GM19455 (cell line): ENCODE measurements around the gene TEDDM1.
"Not testable (repeated sequence)": the region's sequence is repeated elsewhere in the genome, so short reads cannot be mapped to it uniquely, and the experiment has no call there.

Experiments
- ATAC-seq: cut with Tn5 transposase; IDR thresholded peaks from one replicate; pipeline ENCODE4 v1.9.1; 2021; ENCODE audit not compliant: unreplicated experiment

TEDDM1 gene

DNA sequence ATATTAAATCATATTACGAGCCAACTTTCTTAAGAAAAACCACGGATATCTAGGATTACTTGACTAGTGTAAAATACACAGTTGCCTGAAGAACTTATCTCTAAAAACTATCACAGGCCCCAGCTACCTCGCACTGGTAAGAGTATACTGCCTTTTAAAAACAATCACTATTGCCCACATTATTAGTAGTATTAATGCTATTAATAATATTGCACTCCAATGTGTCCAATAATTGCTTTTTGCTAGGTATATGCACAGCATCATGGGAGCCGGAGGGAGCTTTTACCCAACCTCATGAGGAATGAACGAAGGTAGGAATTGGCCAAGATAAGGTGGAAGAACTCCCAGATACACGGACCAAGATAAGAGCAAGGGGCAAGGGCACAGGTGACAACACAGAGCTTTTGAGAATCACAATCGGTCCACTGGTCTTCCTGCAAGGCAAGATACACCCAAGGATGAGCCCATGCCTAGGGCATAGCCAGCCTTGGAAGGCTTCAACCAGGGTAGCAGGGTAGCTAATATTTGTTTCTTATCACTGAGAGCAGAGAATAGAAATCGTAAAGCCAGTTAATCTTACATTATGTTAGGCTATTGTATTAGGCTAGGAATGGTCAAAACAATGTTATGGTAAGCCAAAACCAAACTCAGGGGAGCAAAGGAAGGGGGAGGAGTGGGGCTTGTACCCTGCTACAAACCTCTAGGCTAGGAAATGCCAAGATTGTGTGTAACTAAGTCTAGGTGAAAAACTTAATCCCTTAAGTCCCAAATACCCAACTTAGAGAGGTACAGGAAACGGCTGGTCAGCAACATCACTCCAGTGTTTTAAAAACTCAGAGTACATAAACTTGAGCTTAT, 18.3 kb downstream of the TEDDM1 start:
- ATAC-seq = no peak

DNA sequence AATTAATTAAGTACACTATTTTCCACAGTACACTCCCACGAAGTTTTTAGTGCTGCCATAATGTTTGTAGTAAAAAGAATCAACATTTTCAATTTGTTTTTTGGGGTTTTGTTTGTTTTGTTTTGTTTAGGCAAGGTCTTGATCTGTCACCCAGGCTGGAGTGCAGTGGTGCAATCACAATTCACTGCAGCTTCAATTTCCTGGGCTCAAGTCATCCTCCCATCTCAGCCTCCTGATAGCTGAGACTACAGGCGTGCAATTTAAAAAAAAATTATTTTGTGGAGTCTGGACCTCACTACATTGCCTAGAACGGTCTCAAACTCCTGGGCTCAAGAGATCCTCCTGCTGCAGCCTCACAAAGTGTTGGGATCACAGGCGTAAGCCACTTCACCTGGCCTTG, 20.3 kb downstream of the TEDDM1 start:
- ATAC-seq = no peak

DNA sequence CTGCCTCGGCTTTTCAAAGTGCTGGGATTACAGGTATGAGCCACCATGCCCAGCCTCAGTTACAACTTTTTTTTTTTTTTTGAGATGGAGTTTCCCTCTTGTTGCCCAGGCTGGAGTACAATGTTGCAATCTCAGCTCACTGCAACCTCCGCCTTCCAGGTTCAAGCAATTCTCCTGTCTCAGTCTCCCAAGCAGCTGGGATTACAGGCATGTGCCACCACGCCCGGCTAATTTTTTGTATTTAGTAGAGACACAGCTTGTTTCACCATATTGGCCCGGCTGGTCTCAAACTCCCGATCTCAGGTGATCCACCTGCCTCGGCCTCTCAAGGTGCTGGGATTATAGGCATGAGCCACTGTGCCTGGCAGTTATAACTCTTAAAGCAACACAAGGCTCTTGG, 20.7 kb downstream of the TEDDM1 start:
- not testable (repeated sequence) for ATAC-seq

DNA sequence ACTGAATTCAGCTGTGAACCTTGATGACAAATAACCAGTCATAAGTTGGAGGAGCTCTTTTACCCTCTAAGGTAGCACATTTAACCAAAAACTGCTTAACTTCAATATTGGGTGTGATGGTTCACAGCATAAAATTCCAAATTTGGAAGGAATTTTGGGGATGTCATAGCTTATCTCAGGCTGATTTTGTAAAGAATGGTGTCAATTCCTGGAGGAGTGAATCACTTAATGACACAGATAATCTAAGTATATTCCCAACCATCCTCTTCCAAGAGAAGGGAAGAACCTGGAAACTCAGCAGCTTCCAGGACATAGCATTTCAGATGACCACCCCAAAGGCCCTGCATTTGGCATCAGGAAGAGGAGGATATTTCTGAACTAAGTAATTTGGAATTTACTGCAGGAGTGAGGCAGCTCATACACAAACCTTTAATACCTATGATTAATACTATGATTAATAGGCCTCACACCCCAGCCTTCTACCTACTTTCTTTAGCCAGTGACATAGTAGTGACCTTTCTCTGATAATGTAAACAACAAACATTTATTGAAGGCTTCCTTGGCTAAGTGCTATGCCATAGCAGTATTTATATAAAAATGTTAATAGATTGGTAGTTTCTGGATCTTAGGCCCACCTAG, 23.4 kb downstream of the TEDDM1 start:
- no peak for ATAC-seq

DNA sequence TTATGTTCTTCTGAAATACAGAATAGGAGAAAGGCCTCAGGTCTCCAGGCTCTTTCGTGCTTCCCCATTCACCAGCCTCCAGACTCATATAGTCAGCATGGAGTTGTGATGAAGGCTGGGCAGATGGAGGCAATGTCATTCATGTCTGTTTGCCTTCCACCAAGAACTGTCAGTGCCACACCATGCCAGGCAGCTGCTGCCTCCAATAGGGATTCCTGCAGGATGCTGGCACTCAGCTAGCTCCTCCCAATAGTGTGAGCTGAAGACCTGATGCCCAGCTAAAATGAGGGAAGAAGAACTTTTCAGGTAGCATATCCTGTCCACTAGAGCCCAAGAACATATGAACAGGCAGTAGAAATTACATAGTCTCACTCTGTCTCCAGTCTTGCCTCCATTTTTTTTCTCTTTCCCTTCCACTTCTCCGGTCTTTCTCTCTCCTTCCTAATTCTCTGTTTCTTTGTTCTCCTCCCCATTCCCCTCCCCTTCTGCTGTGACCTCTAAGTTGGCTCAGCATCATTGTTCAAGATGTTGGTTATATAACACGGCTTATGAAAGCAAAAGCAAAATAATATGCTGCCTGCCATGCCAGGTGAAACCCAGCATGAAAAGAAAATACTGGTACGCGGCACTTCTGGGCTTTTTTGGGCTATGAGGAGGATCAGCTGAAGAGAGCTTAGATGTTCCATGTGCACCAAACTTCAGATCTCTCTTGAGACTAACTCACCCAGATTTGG, 26.2 kb downstream of the TEDDM1 start:
- no peak for ATAC-seq

DNA sequence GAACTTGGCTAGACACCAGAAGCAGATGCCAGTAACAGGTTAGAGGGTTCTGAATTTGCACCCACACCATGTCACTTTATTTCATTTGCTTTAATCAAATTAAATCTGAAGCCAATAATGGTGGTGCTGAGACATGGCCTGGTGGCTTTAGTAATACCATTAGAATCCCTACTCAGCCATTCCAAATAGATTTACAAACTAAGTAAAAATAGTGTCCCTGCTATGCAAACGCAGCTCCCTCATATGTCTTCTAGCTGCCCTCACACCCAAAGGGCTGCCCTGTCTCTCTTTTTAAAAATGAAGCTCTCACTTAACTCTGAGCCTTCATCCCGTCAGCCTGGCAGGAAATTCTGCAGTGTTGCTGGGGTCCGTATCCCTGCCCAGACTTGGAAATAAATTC, 29.9 kb downstream of the TEDDM1 start:
- no peak for ATAC-seq

DNA sequence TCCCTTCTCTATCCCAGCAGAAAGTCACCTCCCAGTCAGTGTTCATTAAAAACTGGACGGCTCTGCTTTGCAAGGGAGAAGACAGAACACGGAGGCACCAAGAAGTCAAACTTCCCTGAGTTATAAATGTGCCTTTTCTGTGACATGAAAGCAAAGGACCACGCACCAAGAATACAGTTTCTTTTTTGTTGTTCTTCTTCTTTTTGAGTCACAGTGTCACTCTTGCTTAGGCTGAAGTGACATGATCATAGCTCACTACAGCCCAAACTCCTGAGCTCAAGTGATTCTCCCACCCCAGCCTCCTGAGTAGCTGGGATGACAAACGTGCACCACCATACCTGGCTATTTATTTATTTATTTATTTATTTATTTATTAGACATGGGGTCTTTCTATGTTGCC, 31.6 kb downstream of the TEDDM1 start:
- peak; percentile 60 for ATAC-seq

DNA sequence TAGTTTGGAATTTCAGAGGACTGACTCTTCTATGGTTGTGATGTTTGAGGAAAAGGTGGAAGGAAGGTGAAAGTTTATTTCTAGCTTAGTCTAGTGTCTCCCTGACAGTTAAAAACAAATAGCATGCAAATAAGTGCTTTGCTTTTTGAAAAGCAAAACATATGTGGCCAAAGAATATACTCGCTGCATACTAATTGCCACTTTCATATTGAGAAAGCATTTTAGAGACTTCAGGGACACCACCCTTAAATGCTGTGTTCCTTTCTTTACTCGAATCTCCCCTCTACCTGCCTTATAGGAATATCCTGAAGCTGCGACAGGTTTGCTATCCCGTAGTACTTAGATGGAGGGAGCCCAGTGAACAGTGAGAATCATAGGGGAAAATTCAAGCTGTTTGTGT, 32.1 kb downstream of the TEDDM1 start:
- peak; percentile 41 for ATAC-seq

DNA sequence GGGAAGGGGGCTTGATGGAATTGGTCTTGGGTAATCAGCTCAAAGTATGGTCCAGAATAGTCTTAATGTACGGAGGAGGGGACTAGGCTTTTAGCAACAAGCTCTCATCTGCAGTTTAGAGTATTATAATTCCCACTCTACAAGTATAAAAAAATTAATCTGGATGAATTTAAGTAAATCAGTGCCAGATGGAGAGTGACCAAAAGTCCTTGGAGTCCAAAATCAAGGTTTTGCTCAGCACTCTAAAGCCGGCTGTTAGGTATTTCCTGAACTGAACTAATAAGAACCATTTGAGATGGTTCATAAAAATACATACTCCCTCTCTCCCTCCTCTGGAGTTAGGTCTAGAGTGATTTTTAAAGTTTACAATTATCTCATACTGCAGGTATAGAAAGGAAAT, 32.5 kb downstream of the TEDDM1 start:
- ATAC-seq = no peak

DNA sequence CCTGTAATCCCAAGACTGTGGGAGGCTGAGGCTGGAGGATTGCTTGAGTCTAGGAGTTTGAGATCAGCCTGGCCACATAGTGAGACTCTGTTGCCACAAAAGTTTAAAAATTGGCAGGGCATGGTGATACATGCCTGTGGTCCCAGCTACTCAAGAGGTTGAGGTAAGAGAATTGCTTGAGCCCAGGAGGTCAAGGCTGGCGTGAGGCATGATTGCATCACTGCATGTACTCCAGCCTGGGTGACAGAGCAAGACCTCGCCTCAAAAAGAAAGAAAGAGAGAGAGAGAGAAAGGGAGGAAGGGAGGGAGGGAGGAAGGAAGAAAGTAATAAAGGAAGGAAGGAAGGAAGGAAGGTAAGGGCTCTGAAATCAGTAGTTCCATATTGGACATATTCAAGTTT, 33.9 kb downstream of the TEDDM1 start:
- no peak for ATAC-seq

DNA sequence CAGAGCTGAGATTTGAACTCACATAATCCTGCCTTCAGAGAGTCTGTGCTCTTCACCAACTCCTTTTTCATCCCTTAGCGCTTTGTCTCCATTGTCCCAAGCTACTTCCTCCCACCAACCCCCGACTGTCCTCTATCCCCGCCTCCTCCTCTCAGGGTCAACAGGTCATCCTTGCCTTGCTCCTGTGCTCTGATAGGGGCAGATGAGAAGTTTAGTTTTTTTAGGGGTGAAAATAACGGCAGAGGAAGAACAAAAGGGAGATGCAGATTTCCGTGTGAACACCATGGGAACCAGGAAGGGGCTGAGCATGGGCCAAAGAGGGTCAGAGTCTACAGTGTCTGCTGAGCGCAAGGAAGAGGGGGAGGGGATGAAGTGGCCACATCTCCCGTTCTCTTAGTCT, 40.8 kb downstream of the TEDDM1 start:
- ATAC-seq = no peak

DNA sequence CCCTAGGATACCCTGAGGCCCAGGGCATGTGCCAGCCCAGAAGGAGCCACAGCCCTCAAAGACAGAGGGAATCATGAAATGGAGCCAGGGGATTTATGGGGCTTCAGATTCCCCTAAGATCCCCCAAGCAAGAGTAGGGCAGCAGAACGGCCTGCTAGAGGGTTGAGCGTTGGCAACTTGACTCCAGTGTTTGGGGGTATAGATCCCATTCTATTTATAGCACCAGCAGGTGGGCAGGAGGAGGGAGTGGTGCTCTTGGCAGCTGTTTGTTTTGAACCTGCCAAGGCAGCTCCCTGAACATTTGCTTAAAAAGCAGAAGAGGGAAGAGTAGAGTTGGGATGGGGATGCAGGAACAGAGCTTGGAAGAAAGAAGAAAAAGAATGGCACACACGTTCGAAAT, 42.6 kb downstream of the TEDDM1 start:
- ATAC-seq = no peak

DNA sequence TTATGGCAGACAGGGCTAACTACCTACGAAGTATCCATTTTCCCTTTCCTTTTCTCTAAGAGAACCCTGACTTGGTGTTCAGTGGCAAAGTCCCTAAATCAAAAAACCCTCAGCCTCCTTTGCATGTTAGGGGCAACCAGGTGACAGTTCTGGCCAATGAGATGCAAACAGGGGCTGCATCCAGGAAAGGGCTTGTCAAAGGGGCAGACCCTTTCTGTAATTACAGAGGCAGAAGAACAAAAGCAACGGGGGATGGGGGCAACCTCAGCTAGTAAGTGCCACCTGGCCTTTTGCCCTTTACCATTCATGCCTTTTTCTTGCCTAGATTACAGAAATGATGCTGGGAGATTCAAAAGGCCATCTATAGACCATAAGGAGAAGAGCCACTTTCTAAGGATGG, 43.3 kb downstream of the TEDDM1 start:
- no peak for ATAC-seq

DNA sequence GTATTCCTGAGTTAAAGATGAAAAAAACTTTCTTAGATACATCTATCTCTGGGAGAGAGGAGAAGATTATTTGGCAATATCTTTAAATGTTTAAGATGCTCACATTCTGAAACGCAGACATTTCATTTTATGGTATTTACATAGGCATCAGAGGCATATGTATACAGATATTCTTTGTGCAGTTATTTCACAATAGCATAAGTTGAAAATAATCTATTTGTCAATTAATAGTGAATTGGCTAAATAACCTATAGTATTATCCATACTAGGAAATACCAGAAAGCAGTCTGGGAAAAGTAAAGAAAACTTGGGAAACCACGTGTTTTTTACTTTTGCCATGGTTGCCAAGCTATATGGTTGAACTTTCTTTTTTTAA, 44.8 kb downstream of the TEDDM1 start:
- no peak for ATAC-seq

DNA sequence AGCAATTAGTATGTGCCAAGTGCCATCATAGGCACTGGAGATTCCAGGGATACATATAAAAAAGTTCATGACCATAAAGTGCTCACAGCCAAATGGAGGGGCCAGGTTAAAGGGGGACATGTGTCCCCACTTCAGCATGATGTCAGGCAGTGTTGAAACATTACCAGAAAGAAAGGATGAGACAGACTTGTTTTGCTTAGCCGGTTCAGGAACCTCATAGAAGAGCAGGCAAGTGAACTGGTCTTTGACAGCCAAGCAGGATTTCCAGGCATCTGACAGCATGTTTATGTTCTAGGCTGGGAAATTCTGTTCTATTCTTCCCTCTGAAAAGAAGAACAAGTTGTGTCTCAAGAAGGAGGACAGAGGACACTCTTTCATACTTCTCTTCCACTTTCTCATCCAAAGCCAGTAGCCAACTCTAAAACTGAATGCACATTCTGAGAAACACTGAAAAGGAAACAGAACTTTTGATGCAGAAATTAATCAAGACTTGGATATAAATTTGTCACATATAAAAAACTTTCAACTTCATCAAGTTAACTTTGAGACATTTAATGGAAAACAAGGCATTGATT, 48.6 kb downstream of the TEDDM1 start:
- no peak for ATAC-seq

DNA sequence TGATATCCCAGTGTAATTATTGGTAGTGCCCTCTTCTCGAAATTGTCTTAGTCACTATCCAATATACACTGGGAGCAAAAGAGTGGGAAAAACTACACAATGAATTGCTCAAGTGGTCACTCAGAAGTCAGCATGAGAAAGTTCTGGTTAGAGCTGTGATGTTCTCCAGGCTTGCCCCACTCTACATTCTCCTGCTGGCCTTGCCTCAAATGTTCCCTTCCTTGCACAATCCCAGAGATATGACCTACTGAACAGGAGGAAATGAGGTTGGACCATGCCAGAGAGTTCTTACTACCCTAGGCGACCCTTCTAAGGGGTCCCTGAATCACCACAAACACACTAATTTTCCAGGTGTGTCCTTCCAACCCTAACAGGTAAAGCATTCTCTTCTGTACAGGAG, 49.6 kb downstream of the TEDDM1 start:
- no peak for ATAC-seq

DNA sequence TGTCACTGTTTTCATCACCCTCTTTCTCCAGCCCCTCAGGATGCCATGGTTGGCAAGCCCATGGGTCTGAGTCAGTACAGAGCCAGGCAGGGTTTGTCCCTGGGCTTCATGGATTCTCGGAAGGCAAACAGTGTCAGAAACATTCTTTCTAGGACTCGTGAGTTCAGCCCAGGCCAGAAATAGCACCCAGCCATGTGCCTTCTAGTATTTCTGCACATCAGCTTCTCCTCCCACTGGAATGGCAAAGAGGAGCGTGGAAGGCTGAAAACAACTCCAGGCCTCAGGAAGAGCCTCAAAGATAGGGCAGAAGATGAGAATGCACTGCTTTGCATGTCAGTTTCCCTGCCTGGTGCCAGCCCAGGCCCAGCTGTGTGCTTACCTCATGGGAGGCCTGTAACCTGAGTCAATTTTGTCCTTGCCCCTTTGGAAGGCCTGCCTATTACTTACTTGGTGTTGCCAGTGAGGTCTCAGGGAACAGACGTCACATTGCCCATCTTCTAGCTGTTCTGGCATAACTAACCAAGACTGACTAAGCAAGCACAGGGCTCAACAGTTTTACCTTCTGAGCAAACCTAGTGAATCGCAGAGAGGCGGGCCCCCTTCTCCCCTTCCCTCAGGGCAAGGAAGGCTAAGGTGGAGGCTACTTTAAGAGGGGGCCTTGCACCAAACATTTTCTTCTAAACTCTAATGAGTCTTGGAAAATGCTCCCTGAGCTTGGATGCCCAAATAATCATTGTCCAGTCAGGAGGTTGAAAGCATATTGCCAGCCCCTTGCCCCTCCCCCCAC, 51.3 kb downstream of the TEDDM1 start:
- ATAC-seq = no peak
